ENCODE measurements around the gene LRRC61.

DNA sequence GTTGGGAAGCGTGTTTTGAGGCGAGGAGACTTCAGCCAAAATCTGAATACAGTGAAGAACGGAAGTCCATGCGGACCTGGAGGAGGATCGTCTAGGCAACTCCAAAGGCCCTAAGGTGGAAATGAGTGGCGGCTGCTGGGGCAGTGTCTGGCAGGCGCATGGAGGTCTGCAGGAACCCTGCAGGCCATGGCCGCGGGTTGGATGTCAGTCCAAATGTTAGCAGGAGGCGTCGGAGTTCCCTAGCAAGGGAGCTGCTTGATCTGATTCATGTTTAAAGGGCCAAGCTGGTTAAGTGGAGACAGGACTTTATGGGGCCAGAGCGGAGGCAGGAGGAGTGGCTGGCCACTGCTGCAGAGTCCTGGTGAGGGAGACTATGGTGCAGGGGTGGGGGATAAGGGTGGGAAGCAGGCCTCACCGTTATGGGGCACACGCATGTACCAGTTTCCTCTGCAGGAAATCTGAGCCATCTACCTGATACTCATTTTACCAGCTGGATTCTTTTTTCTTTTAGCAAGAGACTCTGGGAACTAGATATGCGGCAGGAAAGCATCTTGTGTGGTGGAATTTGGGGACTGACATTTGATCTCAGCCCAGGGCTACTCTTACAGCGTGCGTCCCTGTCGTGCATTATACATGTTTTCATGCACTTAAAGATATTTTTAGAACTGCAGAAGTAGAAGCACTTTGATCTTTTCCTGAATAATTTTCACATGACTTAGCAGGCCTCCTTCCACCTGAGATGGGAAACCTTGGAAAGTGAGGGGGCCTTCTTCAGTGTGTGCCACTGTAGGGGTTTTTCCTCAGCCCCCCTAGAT, 38.9 kb downstream of the LRRC61 start:
- no peak for TF ChIP-seq ARNTL (CRISPR knock-in tag; IDR thresholded peaks at IDR 0.05; ENCODE audit: borderline replicate concordance, low read depth)
- no peak for TF ChIP-seq RARB (CRISPR knock-in tag; IDR thresholded peaks at IDR 0.05)
- TF ChIP-seq PATZ1 (CRISPR knock-in tag; IDR thresholded peaks at IDR 0.05; ENCODE audit: borderline replicate concordance): no peak
- TF ChIP-seq, protein P1, sequence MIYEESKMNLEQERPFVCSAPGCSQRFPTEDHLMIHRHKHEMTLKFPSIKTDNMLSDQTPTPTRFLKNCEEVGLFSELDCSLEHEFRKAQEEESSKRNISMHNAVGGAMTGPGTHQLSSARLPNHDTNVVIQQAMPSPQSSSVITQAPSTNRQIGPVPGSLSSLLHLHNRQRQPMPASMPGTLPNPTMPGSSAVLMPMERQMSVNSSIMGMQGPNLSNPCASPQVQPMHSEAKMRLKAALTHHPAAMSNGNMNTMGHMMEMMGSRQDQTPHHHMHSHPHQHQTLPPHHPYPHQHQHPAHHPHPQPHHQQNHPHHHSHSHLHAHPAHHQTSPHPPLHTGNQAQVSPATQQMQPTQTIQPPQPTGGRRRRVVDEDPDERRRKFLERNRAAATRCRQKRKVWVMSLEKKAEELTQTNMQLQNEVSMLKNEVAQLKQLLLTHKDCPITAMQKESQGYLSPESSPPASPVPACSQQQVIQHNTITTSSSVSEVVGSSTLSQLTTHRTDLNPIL (CRISPR knock-in tag; IDR thresholded peaks at IDR 0.05; ENCODE audit: low read depth): no peak
- TF ChIP-seq TOX (CRISPR knock-in tag; IDR thresholded peaks at IDR 0.05; ENCODE audit: borderline replicate concordance): no peak
- TF ChIP-seq CSDC2 (CRISPR knock-in tag; IDR thresholded peaks at IDR 0.05): no peak
- TF ChIP-seq OSR1 (CRISPR knock-in tag; IDR thresholded peaks at IDR 0.05): no peak
- TF ChIP-seq TCF4 (CRISPR knock-in tag; IDR thresholded peaks at IDR 0.05; ENCODE audit: borderline replicate concordance): no peak
